ENCODE results near the gene CACNA1D.

Gene CACNA1D

GRCh38 chr3:53716998-53717397 is 222.6 kb downstream of the CACNA1D start:
- Histone ChIP-seq H3K4me2 (ENCODE audit: low read length) (peak overlapping the region; percentile 4; the same call in 1 of the 2 replicates), H3K4me3 (ENCODE audit: low read length) (no peak overlapping the region)
- TF ChIP-seq CTCF (IDR thresholded peaks at IDR 0.05; ENCODE audit: low read depth, low read length): no peak
- no peak for TF ChIP-seq EZH2phosphoT487 (IDR thresholded peaks at IDR 0.05; ENCODE audit: low read depth)

GRCh38 chr3:53718462-53718861 is 224.1 kb downstream of the CACNA1D start:
- Histone ChIP-seq H3K9me3 (ENCODE audit: insufficient read depth, low read length) (no peaks in the 10 kb centered on the region), H4K20me1 (ENCODE audit: insufficient read depth, low read length) (no peaks in the 10 kb centered on the region), H3K9ac (ENCODE audit: low read length) (no peak overlapping the region), H3K27me3 (ENCODE audit: low read depth, low read length) (no peaks in the 10 kb centered on the region), H3K4me3 (ENCODE audit: low read length) (no peak overlapping the region), H3K36me3 (replicated peaks; ENCODE audit: low read depth, low read length) (no peaks in the 10 kb centered on the region), H3K27ac (ENCODE audit: low read length) (no peak overlapping the region), H3K4me2 (ENCODE audit: low read length) (no peak overlapping the region), H2AFZ (ENCODE audit: low read depth, low read length) (no peak overlapping the region), H3K79me2 (ENCODE audit: low read length) (no peaks in the 10 kb centered on the region), H3K4me1 (ENCODE audit: low read length) (peaks cover 18% of the 10 kb centered on the region)
- no peak for TF ChIP-seq EZH2phosphoT487 (IDR thresholded peaks at IDR 0.05; ENCODE audit: low read depth)

More at GRCh38 chr3:53716998-53717397, 222.6 kb downstream of the CACNA1D start:
- no peaks in the 10 kb centered on the region for H4K20me1 ChIP-seq (ENCODE audit: insufficient read depth, low read length)
- no peak overlapping the region for H3K27ac ChIP-seq (ENCODE audit: low read length)
- no peaks in the 10 kb centered on the region for H3K79me2 ChIP-seq (ENCODE audit: low read length)
- H2AFZ ChIP-seq (ENCODE audit: low read depth, low read length): peak overlapping the region; percentile 44
- H3K36me3 ChIP-seq (replicated peaks; ENCODE audit: low read depth, low read length): no peaks in the 10 kb centered on the region
- H3K27me3 ChIP-seq (ENCODE audit: low read depth, low read length): no peaks in the 10 kb centered on the region
- peaks cover 33% of the 10 kb centered on the region for H3K4me1 ChIP-seq (ENCODE audit: low read length)
- H3K9ac ChIP-seq (ENCODE audit: low read length): no peak overlapping the region
- no peaks in the 10 kb centered on the region for H3K9me3 ChIP-seq (ENCODE audit: insufficient read depth, low read length)

- peaks cover 14% of the 10 kb centered on the region; the same call in 1 of the 2 replicates for H3K4me1 ChIP-seq (ENCODE audit: low read length)
- H4K20me1 ChIP-seq (ENCODE audit: insufficient read depth, low read length): no peaks in the 10 kb centered on the region
- H3K36me3 ChIP-seq (replicated peaks; ENCODE audit: low read depth, low read length): no peaks in the 10 kb centered on the region
- no peak overlapping the region for H3K27ac ChIP-seq (ENCODE audit: low read length)
- no peaks in the 10 kb centered on the region for H3K79me2 ChIP-seq (ENCODE audit: low read length)
- H2AFZ ChIP-seq (ENCODE audit: low read depth, low read length): no peak overlapping the region
- H3K27me3 ChIP-seq (ENCODE audit: low read depth, low read length): no peaks in the 10 kb centered on the region
- no peak overlapping the region for H3K9ac ChIP-seq (ENCODE audit: low read length)
- no peak overlapping the region for H3K4me2 ChIP-seq (ENCODE audit: low read length)
- no peak for TF ChIP-seq EZH2phosphoT487 (IDR thresholded peaks at IDR 0.05; ENCODE audit: low read depth)
- TF ChIP-seq CTCF (IDR thresholded peaks at IDR 0.05; ENCODE audit: low read depth, low read length): no peak
- H3K4me3 ChIP-seq (ENCODE audit: low read length): no peak overlapping the region
- H3K9me3 ChIP-seq (ENCODE audit: insufficient read depth, low read length): no peaks in the 10 kb centered on the region
Measured at GRCh38 chr3:53719796-53720195, 225.4 kb downstream of the CACNA1D start.

- no peak for TF ChIP-seq EZH2phosphoT487 (IDR thresholded peaks at IDR 0.05; ENCODE audit: low read depth)
- TF ChIP-seq CTCF (IDR thresholded peaks at IDR 0.05; ENCODE audit: low read depth, low read length): 0 out of 2 replicates have a peak, but pooled peaks have one; percentile 3
- Histone ChIP-seq H3K79me2 (ENCODE audit: low read length) (no peaks in the 10 kb centered on the region), H3K27ac (ENCODE audit: low read length) (no peak overlapping the region), H2AFZ (ENCODE audit: low read depth, low read length) (0 out of 2 replicates have a peak overlapping the region, but pooled peaks have one; percentile 20), H3K9ac (ENCODE audit: low read length) (no peak overlapping the region), H3K9me3 (ENCODE audit: insufficient read depth, low read length) (no peaks in the 10 kb centered on the region), H3K4me1 (ENCODE audit: low read length) (peaks cover 14% of the 10 kb centered on the region; the same call in 1 of the 2 replicates), H3K27me3 (ENCODE audit: low read depth, low read length) (no peaks in the 10 kb centered on the region), H3K4me2 (ENCODE audit: low read length) (no peak overlapping the region), H3K36me3 (replicated peaks; ENCODE audit: low read depth, low read length) (no peaks in the 10 kb centered on the region), H4K20me1 (ENCODE audit: insufficient read depth, low read length) (no peaks in the 10 kb centered on the region), H3K4me3 (ENCODE audit: low read length) (no peak overlapping the region)
Measured at GRCh38 chr3:53721187-53722119, 227.0 kb downstream of the CACNA1D start.

All from OCI-LY3 (cell line).